ENCODE measurements around the gene TTC13.
"Not testable (repeated sequence)": the region's sequence is repeated elsewhere in the genome, so short reads cannot be mapped to it uniquely, and the experiment has no call there.

TTC13 gene

GRCh38 chr1:230992100-230992774, 13.6 kb upstream of the TTC13 start:
- DNase-seq (ENCODE audit: low spot score), result no peak

DNA sequence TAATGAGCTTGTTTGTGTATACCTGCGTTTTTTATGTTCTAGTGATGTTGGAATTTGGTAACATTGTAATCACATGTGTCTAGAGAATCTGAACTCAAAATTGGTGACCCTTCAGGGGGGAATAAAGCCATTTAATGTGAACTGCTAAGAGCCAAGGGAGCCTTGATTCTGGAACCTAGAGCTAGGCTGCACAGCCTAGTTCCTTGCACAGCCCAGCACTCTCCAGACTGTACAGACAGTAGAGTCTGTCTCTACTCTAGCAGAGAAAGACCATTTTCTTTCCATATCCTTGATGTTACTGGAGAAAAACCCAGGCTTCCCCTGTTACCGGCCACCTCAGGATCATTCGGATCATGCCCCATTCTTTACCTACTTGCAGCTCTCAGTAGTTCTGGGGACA, 8.8 kb upstream of the TTC13 start:
- DNase-seq (ENCODE audit: low spot score), result no peak

DNA sequence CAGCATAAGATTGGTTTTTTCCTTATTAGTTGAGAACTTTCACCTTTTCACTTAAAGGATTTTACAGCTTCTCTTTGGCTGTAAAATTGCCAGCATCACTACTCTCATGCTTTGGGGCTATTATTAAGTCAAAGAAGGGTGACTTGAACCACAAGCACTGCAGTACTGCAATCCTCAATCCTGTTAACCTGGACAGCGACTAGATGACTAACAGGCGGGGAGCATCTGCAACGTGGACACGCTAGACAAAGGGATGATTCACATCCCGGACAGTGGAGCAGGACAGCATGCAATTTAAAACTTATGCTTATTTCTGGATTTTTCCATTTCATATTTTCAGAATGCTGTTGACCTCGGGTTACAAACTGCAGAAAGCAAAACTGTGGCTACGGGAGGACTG, 8.3 kb upstream of the TTC13 start:
- no peak for DNase-seq (ENCODE audit: low spot score)

DNA sequence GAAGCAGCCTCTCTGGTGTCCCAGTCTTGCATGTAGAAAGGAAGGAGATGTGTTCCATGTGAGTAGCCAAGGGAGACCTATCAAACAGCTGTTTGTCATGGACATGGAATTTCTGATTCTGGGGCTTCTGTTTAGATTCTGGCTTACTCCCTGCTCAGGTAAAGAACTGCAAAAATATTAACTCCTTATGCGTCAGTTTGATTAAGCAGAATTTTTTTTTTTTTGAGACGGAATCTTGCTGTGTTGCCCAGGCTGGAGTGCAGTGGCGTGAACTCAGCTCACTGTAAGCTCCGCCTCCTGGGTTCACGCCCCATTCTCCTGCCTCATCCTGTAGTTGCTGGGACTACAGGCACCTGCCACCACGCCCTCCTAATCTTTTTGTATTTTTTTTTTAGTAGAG, 7.0 kb upstream of the TTC13 start:
- DNase-seq (ENCODE audit: low spot score), result no peak

DNA sequence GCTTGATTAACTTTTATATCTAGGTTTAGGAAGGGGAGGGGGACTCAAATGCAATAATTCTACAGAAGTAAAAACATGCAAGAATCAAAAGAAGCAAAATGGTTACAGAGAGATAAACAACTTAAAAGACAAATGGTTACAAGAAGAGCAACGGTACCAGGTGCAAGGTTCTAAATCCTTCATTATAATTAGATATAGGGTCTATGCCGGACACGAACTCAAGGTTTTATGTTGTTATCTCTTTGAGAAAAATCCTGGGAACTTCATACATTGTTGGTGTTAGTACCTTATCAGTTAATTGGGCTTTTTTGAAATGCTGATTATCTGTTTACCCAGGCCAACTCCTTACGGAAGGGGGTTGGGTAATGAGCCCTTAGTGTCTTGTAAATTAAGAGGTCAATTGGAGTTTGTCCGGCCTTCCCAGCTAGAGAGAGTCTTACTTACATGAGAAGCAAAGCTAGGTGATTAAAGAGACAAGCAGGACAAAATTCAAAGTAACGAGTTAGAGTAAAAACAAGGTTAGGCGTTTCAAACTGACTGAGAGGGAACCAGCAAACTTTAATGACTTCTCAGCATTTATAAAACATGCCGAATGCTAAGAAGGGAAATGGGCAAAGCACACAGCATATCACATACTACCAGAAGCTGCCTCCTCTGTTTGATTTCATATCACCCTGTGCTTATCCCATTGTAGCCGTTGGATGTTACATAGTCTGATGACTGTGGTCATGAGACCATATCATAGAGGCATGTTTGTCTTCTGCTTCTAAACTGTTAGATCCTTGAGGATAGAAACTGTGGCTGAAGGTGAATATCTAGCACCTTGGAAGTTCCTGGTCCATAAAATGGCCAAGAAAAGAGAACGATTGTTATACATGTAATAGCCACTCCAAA, 6.2 kb upstream of the TTC13 start:
- not testable (repeated sequence) for DNase-seq (ENCODE audit: low spot score)

GRCh38 chr1:230983811-230984210, 5.2 kb upstream of the TTC13 start:
- no peak for DNase-seq (ENCODE audit: low spot score)

- DNase-seq (ENCODE audit: low spot score), result no peak
Measured at GRCh38 chr1:230982696-230983095, 4.0 kb upstream of the TTC13 start.

DNA sequence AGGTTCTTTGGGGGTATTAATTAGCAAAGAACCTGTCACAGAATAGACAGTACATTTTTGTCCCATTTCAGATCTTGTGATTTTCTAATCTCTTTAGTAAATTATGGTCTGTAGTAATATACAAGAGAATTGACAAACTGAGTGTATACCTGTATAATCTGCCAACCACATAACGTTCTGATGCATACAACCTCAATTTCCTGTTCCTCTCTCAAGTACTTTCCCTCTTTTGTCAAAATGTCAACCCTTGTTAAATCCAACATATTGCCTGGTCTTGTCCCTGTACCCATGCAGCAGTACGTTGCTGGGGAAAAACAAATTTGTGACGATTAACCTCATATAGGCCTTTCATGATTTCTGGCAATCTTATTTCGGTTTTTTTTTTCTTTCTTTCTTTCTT, 1.3 kb upstream of the TTC13 start:
- no peak for DNase-seq (ENCODE audit: low spot score)

DNA sequence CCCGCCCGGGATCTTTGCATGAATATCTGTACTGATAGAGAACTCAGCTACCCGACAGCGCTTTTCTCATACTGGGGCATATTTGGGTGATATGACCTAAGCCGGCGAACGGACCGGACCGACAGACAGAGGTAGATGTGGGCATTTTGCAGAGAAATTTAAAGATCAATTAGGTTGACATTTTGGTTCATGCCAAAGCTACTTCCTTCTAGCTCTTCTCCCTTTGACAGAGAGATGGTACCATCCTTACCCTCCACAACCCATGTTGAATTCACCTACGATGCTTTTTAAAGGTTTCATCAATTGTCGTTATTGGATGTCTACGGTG, 692 bp upstream of the TTC13 start:
- no peak for DNase-seq (ENCODE audit: low spot score)

DNA sequence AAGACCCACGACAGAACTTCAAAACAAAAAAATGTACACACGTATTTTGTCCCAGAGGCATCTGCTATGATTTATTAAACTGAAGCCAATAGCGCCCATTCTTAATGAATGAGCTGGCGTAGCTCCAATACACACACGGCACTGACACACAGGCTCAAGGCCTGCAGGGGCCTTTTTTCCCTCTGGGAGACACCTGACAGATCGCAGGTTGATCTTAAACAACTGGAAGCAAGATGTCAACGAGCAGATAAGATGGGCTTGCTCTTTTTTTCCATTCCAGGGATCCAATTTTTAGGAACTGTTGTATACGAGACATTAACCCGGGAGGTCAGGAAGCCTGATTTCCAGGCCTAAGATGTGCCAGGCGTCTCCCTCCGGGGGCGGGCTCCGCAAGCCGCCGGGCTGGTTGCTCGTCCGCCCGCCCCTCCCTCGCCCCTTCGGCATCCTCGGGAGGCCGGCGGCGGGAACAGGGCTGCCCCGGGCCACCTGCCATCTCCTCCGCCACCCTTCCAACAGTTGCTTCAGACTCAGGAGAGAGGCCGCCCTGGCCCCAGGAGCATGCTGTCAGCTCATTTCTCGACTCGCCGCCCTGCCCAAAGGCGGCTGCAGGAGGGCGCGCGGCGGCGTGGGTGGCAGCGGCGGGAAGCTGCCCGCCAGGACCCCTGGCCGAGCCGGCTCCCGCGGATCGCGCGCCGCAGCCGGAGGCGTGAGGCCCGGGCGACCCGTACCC, 735 bp downstream of the TTC13 start:
- no peak for DNase-seq (ENCODE audit: low spot score)

DNA sequence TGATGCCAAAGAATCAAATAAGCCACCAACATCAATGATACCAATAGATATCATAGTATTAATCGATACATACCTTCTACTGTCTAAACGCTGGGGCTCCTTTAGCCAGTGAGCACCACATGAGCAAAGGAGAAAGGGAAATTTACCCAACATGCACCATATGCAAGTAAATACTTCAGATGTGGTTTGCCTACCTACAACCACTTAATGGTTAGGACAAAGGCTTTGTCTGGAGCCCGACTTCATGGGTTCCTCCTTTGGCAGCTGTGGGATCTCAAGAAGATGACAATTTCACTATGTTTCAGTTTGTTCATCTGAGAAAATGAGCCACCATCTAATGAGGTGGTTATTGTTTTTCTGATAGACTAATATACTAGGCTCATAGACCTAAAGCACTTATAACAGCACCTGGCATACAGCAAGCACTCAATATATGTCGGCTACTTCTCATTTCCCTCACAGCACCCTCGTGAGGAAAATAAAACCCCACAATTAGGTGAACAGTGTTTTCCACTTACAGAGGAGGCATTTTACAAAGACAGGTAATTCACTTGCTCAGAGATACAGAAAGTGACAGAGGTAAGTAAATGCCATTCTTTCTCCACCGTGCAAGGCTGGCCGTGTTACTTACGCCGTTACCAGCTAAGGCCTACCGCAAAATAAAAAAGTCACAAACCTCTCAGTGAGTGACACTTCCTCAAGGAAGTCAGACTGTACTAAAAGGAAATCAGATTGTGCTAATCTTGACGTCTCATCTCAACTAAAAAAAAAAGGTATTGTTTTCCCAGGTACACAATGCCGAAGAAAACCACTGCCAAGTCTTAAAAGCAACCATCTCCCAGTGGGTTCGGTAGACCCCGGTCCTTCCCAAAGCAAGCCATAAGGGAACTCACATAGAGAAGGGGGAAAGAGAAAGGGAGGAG, 1.6 kb downstream of the TTC13 start:
- no peak for DNase-seq (ENCODE audit: low spot score)

- DNase-seq (ENCODE audit: low spot score), result no peak
Measured at GRCh38 chr1:230976360-230976759, 2.3 kb downstream of the TTC13 start.

DNA sequence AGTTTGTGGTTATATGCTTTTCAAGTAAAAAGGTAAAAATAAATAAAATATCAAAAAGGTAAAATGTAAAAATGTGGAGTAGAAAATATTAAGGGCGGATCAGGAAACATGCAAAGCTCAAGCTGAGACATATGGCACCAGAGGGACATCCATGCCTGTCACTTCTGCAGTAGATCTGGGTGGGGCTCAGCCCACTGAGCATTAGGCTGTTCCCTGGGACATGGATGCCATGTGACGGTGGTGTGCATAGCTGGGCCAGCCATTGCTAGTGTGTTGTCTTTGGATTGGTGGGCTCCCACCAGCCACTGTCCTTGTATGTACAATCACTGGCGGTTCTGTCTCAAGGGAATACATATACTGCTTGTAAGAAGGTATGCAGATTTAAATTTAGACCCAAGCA, 3.0 kb downstream of the TTC13 start:
- no peak for DNase-seq (ENCODE audit: low spot score)

GRCh38 chr1:230972855-230973271, 5.8 kb downstream of the TTC13 start:
- no peak for DNase-seq (ENCODE audit: low spot score)

GRCh38 chr1:230971771-230972170, 6.9 kb downstream of the TTC13 start:
- no peak for DNase-seq (ENCODE audit: low spot score)

GRCh38 chr1:230970432-230970831, 8.2 kb downstream of the TTC13 start:
- no peak for DNase-seq (ENCODE audit: low spot score)

GRCh38 chr1:230966358-230966873, 12.2 kb downstream of the TTC13 start:
- DNase-seq (ENCODE audit: low spot score), result no peak

GRCh38 chr1:230965535-230965934, 13.1 kb downstream of the TTC13 start:
- DNase-seq (ENCODE audit: low spot score), result no peak

GRCh38 chr1:230964896-230965295, 13.8 kb downstream of the TTC13 start:
- no peak for DNase-seq (ENCODE audit: low spot score)

DNA sequence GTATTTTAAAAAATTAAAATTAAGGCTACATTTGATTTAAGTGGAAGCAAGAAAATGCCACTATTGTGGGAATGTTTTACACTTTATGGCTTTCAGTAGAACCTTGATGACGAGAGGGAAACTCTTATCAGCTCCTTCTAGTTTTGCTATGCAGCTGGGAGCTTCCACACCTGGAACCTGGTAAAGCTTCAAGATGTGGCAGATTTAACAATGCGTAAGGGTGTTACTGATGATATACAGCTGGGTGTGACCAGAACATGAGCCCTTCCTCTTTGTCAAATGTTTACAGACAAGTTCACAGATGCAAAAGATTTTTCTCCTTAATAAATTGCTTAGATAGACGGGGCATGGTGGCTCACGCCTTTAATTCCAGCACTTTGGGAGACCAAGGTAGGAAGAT, 20.3 kb downstream of the TTC13 start:
- no peak for DNase-seq (ENCODE audit: low spot score)

DNA sequence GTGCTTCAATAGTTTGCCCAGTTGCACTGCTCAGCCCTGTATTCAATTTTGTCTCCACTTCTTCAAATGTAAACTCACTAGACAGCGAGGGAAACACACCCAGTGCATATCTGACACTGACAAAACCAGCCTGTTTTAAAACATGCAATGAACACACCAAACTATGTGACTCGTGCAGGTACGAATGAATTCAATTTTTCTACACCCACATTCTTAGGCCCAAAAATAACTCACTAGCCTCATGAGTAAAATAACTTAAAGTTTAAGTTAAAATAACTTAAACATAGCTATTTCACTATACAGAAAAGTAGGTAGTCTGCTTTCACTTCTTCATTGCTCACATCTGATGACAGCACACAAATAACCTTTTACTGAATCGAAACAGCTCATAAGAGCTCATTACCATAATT, 21.1 kb downstream of the TTC13 start:
- DNase-seq (ENCODE audit: low spot score), result no peak

DNA sequence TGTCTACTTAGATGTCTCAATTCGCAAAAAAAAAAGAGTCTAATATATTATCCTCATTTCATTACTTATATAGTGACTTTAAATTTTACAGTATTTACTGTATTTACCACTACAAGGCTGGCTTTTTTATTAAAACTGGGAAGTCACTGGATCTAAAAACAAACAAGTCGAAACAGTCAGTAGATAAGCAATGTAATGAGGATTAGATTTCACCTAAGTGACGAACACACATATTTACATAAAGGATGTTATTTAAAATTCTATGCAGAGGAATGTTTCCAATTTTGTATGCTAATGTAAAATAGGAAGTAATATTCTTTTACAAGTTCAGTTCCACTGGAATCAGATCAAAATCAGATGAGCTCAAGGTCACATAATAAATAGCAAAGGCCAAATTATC, 28.3 kb downstream of the TTC13 start:
- no peak for DNase-seq (ENCODE audit: low spot score)

Measured in globus pallidus (tissue), 1 donor.